HL-60 (cell line): ENCODE data around the gene IMP4.
A peak's percentile ranks its signal among the peaks of the same experiment; 100 is the strongest.

Experiments
- DNase-seq, 2 experiments: peaks; one replicate each; pipeline ENCODE4 v3.0.0-alpha.2; 2010 to 2020; ENCODE audit warnings: low read depth in 1 of 2, low spot score in 1 of 2
- H3K27ac ChIP-seq: fragments of 250-450 bp; sonication (Bioruptor Pico); replicated peaks from 2 replicates; pipeline ENCODE4 v1.5.1; 2020; ENCODE audit warnings: mild to moderate bottlenecking, moderate library complexity
- H3K27me3 ChIP-seq: fragments of 250-450 bp; sonication (Bioruptor Pico); 2 replicates; pipeline ENCODE4 v1.5.1; 2021; ENCODE audit warnings: mild to moderate bottlenecking, moderate library complexity; ENCODE audit not compliant: insufficient read depth, poor library complexity, severe bottlenecking
- H3K4me3 ChIP-seq: replicated peaks from 2 replicates; pipeline ENCODE4 v1.5.1; 2011; ENCODE audit warnings: mild to moderate bottlenecking, control low read depth, low read length; ENCODE audit not compliant: insufficient read depth
- GABPA ChIP-seq: IDR thresholded peaks from 2 replicates; pipeline ENCODE4 v1.6.1; 2012; ENCODE audit warnings: low read depth
- POLR2AphosphoS5 ChIP-seq: IDR thresholded peaks from 2 replicates; pipeline ENCODE4 v1.6.1; 2012; ENCODE audit warnings: low read depth
- SPI1 ChIP-seq: IDR thresholded peaks from 2 replicates; pipeline ENCODE4 v1.6.1; 2012; ENCODE audit warnings: low read depth, mild to moderate bottlenecking, borderline replicate concordance
- TF ChIP-seq, protein P1 (sequence below): IDR thresholded peaks from 2 replicates; pipeline ENCODE4 v1.6.1; 2012; ENCODE audit warnings: low read depth; ENCODE audit not compliant: insufficient replicate concordance
- TF ChIP-seq, protein P2 (sequence below): IDR thresholded peaks from one replicate; pipeline ENCODE4 v1.5.1; 2011; ENCODE audit warnings: low read length, control low read depth, inconsistent platforms; ENCODE audit not compliant: insufficient read depth

IMP4 gene

DNA sequence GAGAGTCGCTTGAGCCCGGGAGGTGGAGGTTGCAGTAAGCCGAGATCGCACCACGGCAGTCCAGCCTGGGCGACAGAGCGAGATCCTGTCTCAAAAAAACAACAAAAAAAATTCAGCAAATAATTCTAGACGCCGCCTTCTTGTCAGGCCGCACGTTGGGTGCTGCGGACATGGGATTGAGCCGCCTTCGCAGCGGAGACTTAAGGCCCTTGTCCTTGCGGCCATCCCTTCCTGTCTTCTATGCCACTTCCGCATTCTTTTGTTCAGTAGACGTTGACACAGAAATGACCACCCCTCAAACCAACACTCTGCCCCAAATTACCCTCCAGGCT lies 29.0 kb downstream of the IMP4 start:
- H3K27me3 ChIP-seq: no peaks in the 10 kb centered on the region
- TF ChIP-seq, protein P1, sequence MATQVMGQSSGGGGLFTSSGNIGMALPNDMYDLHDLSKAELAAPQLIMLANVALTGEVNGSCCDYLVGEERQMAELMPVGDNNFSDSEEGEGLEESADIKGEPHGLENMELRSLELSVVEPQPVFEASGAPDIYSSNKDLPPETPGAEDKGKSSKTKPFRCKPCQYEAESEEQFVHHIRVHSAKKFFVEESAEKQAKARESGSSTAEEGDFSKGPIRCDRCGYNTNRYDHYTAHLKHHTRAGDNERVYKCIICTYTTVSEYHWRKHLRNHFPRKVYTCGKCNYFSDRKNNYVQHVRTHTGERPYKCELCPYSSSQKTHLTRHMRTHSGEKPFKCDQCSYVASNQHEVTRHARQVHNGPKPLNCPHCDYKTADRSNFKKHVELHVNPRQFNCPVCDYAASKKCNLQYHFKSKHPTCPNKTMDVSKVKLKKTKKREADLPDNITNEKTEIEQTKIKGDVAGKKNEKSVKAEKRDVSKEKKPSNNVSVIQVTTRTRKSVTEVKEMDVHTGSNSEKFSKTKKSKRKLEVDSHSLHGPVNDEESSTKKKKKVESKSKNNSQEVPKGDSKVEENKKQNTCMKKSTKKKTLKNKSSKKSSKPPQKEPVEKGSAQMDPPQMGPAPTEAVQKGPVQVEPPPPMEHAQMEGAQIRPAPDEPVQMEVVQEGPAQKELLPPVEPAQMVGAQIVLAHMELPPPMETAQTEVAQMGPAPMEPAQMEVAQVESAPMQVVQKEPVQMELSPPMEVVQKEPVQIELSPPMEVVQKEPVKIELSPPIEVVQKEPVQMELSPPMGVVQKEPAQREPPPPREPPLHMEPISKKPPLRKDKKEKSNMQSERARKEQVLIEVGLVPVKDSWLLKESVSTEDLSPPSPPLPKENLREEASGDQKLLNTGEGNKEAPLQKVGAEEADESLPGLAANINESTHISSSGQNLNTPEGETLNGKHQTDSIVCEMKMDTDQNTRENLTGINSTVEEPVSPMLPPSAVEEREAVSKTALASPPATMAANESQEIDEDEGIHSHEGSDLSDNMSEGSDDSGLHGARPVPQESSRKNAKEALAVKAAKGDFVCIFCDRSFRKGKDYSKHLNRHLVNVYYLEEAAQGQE: peak; percentile 43
- TF ChIP-seq SPI1 (peak; percentile 80; the same call in 1 of the 2 replicates), POLR2AphosphoS5 (no peak)
- DNase-seq: peak in 1 of 2 experiments; percentile 72
- H3K4me3 ChIP-seq: peak overlapping the region; percentile 77
- peak overlapping the region; percentile 93 for H3K27ac ChIP-seq

DNA sequence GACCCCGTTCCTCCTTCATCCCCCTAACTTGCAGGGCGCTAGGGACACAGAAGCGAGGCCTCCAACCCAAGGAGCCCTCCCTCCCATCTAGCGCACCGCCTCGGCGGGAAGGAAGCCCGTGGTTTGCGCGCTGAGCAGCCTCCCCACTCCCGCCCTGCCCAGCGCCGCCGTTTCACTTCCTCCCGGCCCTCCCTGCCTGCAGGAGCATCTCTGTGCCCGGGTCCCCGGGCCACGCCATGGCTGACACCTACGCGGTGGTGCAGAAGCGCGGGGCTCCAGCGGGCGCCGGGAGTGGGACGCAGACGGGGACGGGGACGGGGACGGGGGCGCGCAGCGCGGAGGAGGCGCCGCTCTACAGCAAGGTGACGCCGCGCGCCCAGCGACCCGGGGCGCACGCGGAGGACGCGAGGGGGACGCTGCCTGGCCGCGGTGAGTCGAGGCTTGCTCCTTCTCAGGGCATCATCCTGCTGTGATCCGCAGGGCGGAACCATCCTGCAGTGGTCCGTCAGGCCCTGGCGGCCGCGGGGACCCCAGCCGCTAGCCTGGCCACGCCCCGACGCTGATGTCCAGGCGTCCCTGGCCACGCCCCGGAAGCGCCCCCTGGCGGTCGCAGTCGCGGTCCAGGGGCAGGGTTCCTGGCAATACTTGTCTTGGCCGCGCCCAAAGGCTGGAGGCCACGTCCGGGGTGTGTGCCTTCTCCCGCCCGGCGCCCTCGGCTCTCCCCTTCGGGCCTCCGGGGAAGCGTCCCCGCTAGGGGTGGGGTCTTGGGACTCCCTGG lies 29.5 kb downstream of the IMP4 start:
- Histone ChIP-seq H3K4me3 (peak overlapping the region; percentile 77), H3K27me3 (no peaks in the 10 kb centered on the region), H3K27ac (peak overlapping the region; percentile 93)
- DNase-seq: peak; percentile 77 to 81
- TF ChIP-seq POLR2AphosphoS5 (peak; percentile 83), SPI1 (peak; percentile 13), GABPA (no peak)
- TF ChIP-seq, protein P1: no peak
- TF ChIP-seq, protein P2, sequence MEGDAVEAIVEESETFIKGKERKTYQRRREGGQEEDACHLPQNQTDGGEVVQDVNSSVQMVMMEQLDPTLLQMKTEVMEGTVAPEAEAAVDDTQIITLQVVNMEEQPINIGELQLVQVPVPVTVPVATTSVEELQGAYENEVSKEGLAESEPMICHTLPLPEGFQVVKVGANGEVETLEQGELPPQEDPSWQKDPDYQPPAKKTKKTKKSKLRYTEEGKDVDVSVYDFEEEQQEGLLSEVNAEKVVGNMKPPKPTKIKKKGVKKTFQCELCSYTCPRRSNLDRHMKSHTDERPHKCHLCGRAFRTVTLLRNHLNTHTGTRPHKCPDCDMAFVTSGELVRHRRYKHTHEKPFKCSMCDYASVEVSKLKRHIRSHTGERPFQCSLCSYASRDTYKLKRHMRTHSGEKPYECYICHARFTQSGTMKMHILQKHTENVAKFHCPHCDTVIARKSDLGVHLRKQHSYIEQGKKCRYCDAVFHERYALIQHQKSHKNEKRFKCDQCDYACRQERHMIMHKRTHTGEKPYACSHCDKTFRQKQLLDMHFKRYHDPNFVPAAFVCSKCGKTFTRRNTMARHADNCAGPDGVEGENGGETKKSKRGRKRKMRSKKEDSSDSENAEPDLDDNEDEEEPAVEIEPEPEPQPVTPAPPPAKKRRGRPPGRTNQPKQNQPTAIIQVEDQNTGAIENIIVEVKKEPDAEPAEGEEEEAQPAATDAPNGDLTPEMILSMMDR: peak; percentile 36

DNA sequence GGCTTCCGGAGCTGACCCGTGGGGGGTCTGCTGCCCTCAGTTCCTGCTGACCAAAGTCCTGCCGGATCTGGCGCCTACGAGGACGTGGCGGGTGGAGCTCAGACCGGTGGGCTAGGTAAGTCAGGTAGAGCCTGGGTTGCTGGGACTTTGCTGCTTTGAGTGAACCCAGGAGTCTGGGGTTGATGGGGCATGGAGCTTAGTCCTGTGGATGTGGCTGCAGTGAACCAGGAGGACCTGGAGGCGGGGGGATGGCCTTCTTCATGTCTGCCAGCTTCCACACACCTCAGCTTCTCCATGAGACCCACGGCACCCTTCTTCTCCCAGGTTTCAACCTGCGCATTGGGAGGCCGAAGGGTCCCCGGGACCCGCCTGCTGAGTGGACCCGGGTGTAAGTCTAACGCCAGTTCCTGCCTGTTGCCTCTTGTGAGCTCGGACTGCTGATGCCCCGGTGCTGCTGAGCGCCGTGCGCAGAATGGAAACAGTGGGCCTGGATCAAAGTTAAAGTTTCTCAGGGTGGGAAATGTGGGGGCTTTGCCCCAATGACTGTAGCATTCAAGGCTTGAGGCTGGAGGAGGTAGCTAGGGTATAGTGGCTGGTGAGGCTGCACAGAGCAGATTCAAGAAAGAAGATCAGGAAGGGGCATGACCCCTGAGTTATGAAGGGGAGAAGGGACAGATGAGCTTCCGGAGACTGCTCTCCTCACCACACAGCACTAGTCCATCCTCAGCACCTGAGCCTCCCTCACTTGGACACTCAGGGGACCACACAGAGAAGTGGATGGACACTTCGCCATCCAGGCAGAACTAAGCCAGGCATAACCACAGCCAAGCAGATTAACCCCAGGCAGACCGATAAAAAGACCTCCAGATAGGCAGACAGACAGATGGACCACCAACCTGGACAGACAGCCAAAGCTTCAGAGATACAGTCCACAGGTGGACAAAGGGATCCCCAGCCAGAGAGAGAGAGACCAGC lies 30.4 kb downstream of the IMP4 start:
- Histone ChIP-seq H3K27me3 (no peaks in the 10 kb centered on the region), H3K27ac (peak overlapping the region; percentile 93), H3K4me3 (peak overlapping the region; percentile 77)
- TF ChIP-seq POLR2AphosphoS5 (no peak), GABPA (no peak), SPI1 (no peak)
- TF ChIP-seq, protein P2: no peak
- TF ChIP-seq, protein P1: no peak
- no peak for DNase-seq
